HEK293T (cell line): ENCODE results near the gene PHF3.

ENCODE experiments used
- ARNT ChIP-seq: fragments of 450-650 bp; IDR thresholded peaks from 2 replicates; pipeline ENCODE4 v1.6.1; 2017; ENCODE audit warnings: mild to moderate bottlenecking
- BHLHE40 ChIP-seq: fragments of 450-650 bp; IDR thresholded peaks from 2 replicates; pipeline ENCODE4 v1.6.1; 2016; ENCODE audit warnings: mild to moderate bottlenecking, moderate library complexity, borderline replicate concordance
- FOXA1 ChIP-seq: fragments of 450-650 bp; IDR thresholded peaks from 2 replicates; pipeline ENCODE4 v1.6.1; 2016; ENCODE audit warnings: mild to moderate bottlenecking
- FOXK2 ChIP-seq: fragments of 450-650 bp; IDR thresholded peaks from 2 replicates; pipeline ENCODE4 v1.6.1; 2016; ENCODE audit warnings: mild to moderate bottlenecking
- FOXM1 ChIP-seq: fragments of 450-650 bp; IDR thresholded peaks from 2 replicates; pipeline ENCODE4 v1.6.1; 2017; ENCODE audit warnings: mild to moderate bottlenecking, borderline replicate concordance
- HDGF ChIP-seq: fragments of 450-650 bp; IDR thresholded peaks from 2 replicates; pipeline ENCODE4 v1.6.1; 2017; ENCODE audit warnings: antibody characterized with exemption, borderline replicate concordance
- L3MBTL2 ChIP-seq: fragments of 450-650 bp; conservative IDR thresholded peaks from 2 replicates; pipeline ENCODE4 v1.6.1; 2016; ENCODE audit warnings: mild to moderate bottlenecking
- LEF1 ChIP-seq: fragments of 450-650 bp; IDR thresholded peaks from 2 replicates; pipeline ENCODE4 v1.6.1; 2017; ENCODE audit warnings: mild to moderate bottlenecking, borderline replicate concordance
- NFRKB ChIP-seq: fragments of 450-650 bp; IDR thresholded peaks from 2 replicates; pipeline ENCODE4 v1.6.1; 2016; ENCODE audit warnings: mild to moderate bottlenecking, moderate library complexity
- SP1 ChIP-seq: fragments of 450-650 bp; IDR thresholded peaks from 2 replicates; pipeline ENCODE4 v1.6.1; 2017
- SUZ12 ChIP-seq: fragments of 450-650 bp; IDR thresholded peaks from 2 replicates; pipeline ENCODE4 v1.6.1; 2016; ENCODE audit warnings: mild to moderate bottlenecking
- TARDBP ChIP-seq: fragments of 450-650 bp; IDR thresholded peaks from 2 replicates; pipeline ENCODE4 v1.6.1; 2016

- TF ChIP-seq L3MBTL2 (no peak), NFRKB (no peak), TARDBP (no peak), BHLHE40 (no peak), SP1 (no peak), HDGF (no peak), FOXM1 (no peak), SUZ12 (no peak), LEF1 (no peak), FOXA1 (no peak), ARNT (no peak), FOXK2 (no peak)
These were observed 124.1 kb downstream of the PHF3 start for GRCh38 chr6:63759605-63760105.
